GM12801 (cell line): ENCODE measurements around the gene SUMO4.

ENCODE experiments used
- CTCF ChIP-seq: IDR thresholded peaks from one replicate; pipeline ENCODE4 v1.5.1; 2011; ENCODE audit warnings: control low read depth; ENCODE audit not compliant: insufficient read length; ENCODE audit errors: extremely low read depth

The SUMO4 gene

GRCh38 chr6:149389509-149390297 is 10.4 kb upstream of the SUMO4 start:
- TF ChIP-seq CTCF = no peak

- TF ChIP-seq CTCF = no peak
These were observed 8.0 kb upstream of the SUMO4 start for GRCh38 chr6:149392093-149392492.

GRCh38 chr6:149392535-149392934 is 7.5 kb upstream of the SUMO4 start:
- no peak for TF ChIP-seq CTCF

- no peak for TF ChIP-seq CTCF
These were observed 6.9 kb upstream of the SUMO4 start for GRCh38 chr6:149393002-149393679.

- no peak for TF ChIP-seq CTCF
These were observed 4.9 kb upstream of the SUMO4 start for GRCh38 chr6:149395185-149395584.

GRCh38 chr6:149397384-149397783 is 2.7 kb upstream of the SUMO4 start:
- TF ChIP-seq CTCF = no peak

GRCh38 chr6:149403534-149403933 is 3.5 kb downstream of the SUMO4 start:
- TF ChIP-seq CTCF = no peak
